ENCODE measurements around the gene DCBLD1.

DNA sequence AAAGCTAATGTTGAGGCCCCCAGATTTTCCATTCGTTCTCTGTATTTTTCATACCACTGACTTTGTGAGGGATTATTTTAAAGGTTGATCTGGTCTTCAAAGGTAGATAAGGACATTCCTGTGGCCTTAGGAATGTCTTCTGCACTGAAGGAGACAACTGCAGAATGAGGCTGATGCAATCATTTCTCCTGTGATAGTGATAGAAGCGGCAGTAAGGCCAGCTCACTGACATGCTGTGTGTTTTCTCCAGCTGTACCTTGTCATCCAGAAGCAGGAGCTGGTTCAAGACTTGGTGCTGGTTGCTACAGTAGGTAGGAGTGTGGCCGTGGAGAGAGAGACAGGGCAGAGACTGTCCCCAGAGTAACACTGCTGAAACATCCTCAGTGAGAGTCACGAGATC, 53.8 kb downstream of the DCBLD1 start:
- TF ChIP-seq, protein P1, sequence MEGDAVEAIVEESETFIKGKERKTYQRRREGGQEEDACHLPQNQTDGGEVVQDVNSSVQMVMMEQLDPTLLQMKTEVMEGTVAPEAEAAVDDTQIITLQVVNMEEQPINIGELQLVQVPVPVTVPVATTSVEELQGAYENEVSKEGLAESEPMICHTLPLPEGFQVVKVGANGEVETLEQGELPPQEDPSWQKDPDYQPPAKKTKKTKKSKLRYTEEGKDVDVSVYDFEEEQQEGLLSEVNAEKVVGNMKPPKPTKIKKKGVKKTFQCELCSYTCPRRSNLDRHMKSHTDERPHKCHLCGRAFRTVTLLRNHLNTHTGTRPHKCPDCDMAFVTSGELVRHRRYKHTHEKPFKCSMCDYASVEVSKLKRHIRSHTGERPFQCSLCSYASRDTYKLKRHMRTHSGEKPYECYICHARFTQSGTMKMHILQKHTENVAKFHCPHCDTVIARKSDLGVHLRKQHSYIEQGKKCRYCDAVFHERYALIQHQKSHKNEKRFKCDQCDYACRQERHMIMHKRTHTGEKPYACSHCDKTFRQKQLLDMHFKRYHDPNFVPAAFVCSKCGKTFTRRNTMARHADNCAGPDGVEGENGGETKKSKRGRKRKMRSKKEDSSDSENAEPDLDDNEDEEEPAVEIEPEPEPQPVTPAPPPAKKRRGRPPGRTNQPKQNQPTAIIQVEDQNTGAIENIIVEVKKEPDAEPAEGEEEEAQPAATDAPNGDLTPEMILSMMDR (IDR thresholded peaks at IDR 0.05): no peak
- TF ChIP-seq POLR2A (IDR thresholded peaks at IDR 0.05): no peak

Measured in thyroid gland (tissue), 4 donors.